ENCODE measurements around the gene PTPRN. TPM values are rescaled to one million over a fixed set of nuclear protein-coding genes. Genes with fewer than 3 reads are reported as not detected.

The PTPRN gene
- total RNA-seq, 1 donor from 2014 or later: 30.5 TPM

DNA sequence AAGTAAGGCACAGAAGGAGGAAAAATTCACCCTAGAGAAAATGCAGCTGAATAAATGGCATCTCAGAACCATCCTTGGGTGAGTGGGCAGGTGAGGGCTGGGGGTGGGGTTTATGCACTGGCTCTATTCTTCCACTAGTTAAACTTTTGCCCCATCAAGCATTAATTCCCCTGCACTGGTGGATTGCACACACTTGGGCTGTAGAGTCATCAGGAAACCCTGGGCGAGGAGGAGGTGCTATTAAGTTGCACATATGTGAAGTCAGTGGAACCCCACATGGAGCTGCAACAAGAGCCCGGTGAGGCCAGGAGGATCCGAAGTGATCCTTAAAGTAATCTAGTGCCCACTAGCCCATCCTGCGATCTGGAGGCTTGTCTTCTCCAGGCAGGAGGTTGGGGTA is 36.8 kb downstream of the PTPRN start:
- Mint-ChIP-seq H3K4me1 (ENCODE audit: low read depth) (peaks cover 4% of the 10 kb centered on the region), H3K27ac (no peak overlapping the region)

DNA sequence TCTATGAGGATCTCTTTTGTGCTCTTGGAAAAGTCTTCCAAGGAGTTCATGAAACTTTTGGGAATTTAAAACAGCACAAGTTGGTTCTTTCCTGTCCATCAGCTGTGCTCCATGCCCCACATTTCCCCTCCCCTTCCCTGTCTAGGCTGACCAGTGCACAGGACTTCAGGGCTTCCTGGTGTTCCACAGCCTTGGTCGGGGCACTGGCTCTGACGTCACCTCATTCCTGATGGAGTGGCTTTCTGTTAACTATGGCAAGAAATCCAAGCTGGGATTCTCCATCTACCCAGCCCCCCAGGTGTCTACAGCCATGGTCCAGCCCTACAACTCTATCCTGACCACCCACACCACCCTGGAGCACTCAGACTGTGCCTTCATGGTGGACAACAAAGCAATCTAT is 38.2 kb downstream of the PTPRN start:
- TF ChIP-seq, protein P1, sequence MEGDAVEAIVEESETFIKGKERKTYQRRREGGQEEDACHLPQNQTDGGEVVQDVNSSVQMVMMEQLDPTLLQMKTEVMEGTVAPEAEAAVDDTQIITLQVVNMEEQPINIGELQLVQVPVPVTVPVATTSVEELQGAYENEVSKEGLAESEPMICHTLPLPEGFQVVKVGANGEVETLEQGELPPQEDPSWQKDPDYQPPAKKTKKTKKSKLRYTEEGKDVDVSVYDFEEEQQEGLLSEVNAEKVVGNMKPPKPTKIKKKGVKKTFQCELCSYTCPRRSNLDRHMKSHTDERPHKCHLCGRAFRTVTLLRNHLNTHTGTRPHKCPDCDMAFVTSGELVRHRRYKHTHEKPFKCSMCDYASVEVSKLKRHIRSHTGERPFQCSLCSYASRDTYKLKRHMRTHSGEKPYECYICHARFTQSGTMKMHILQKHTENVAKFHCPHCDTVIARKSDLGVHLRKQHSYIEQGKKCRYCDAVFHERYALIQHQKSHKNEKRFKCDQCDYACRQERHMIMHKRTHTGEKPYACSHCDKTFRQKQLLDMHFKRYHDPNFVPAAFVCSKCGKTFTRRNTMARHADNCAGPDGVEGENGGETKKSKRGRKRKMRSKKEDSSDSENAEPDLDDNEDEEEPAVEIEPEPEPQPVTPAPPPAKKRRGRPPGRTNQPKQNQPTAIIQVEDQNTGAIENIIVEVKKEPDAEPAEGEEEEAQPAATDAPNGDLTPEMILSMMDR (IDR thresholded peaks at IDR 0.05; ENCODE audit: unreplicated experiment): no peak
- Mint-ChIP-seq H3K27me3 (peaks cover 25% of the 10 kb centered on the region), H3K27ac (no peak overlapping the region), H3K4me3 (ENCODE audit: low read depth) (no peak overlapping the region), H3K4me1 (ENCODE audit: low read depth) (peaks cover 4% of the 10 kb centered on the region), H3K36me3 (ENCODE audit: insufficient read depth) (no peaks in the 10 kb centered on the region), H3K9me3 (ENCODE audit: low read depth) (no peaks in the 10 kb centered on the region)
- DNase-seq (ENCODE audit: low spot score, unreplicated experiment): no peak

More for the DNA sequence above, 36.8 kb downstream of the PTPRN start:
- Mint-ChIP-seq H3K4me3 (ENCODE audit: low read depth) (no peak overlapping the region), H3K9me3 (ENCODE audit: low read depth) (no peaks in the 10 kb centered on the region), H3K36me3 (ENCODE audit: insufficient read depth) (no peaks in the 10 kb centered on the region), H3K27me3 (peaks cover 25% of the 10 kb centered on the region)
- no peak for DNase-seq (ENCODE audit: low spot score, unreplicated experiment)
- TF ChIP-seq, protein P1 (IDR thresholded peaks at IDR 0.05; ENCODE audit: unreplicated experiment): no peak

DNA sequence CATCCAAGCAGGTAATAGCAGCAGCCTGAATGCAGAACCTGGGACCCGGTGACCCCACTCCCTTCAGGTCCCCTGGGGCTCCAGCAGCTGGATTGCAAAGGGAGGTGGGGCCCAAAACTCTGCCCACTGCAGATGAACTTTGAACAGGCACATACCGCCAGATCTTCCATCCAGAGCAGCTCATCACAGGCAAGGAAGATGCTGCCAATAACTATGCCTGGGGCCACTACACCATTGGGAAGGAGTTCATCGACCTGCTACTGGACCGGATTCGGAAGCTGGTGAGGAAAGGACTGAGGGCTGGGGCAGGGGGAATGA is 39.2 kb downstream of the PTPRN start:
- no peak overlapping the region for H3K27ac Mint-ChIP-seq
- no peaks in the 10 kb centered on the region for H3K9me3 Mint-ChIP-seq (ENCODE audit: low read depth)
- H3K27me3 Mint-ChIP-seq: peaks cover 25% of the 10 kb centered on the region
- no peak overlapping the region for H3K4me3 Mint-ChIP-seq (ENCODE audit: low read depth)
- peaks cover 4% of the 10 kb centered on the region for H3K4me1 Mint-ChIP-seq (ENCODE audit: low read depth)
- no peak for DNase-seq (ENCODE audit: low spot score, unreplicated experiment)
- H3K36me3 Mint-ChIP-seq (ENCODE audit: insufficient read depth): no peaks in the 10 kb centered on the region
- TF ChIP-seq, protein P1 (IDR thresholded peaks at IDR 0.05; ENCODE audit: unreplicated experiment): no peak

DNA sequence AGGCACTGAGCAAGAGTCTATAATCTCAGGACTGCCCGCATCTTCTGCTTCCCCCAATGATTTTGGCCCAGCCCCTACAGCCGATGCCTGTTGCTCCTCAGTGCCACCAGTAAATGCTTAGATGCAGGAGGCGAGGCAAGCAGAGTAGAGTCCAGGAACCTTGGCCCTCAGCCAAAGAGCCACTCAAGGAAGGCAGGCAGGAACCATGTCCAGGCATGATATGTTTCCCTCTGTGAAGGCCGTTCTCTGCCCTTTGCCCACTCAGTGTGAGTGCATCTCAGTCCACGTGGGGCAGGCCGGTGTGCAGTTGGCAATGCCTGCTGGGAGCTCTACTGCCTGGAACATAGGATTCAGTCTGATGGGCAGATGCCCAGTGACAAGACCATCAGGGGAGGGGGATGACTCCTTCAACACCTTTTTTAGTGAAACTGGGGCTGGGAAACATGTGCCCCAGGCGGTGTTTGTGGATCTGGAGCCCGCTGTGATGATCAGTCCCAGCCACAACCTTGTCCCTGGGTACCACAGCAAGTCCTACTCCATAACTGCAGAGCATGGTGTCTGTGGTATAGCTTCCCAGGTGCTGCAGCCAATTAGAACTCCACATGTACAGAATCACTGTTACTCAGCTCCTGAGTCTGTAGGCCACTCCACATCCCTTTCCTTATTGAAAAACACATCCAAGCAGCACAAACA is 39.7 kb downstream of the PTPRN start:
- Mint-ChIP-seq H3K4me1 (ENCODE audit: low read depth) (no peaks in the 10 kb centered on the region), H3K27me3 (peaks cover 24% of the 10 kb centered on the region), H3K27ac (no peak overlapping the region), H3K36me3 (ENCODE audit: insufficient read depth) (no peaks in the 10 kb centered on the region), H3K4me3 (ENCODE audit: low read depth) (no peak overlapping the region), H3K9me3 (ENCODE audit: low read depth) (no peaks in the 10 kb centered on the region)
- TF ChIP-seq, protein P1 (IDR thresholded peaks at IDR 0.05; ENCODE audit: unreplicated experiment): no peak
- DNase-seq (ENCODE audit: low spot score, unreplicated experiment): no peak

DNA sequence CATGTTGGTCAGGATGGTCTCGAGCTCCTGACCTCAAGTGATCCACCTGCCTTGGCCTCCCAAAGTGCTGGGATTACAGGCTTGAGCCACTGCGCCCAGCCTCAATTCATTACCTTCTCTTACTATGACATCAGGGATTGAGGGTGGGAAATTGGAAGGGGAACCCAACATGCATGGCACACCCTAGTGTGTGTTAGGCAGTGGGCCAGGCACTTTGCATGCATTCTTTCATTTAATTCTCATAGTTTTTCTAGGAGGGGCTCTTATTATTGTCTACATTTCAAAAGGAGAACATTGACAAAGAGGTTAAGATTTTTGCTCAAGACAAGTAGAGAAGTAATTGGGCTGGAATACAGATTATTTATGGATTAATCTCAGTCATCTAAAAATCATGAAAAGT is 40.9 kb downstream of the PTPRN start:
- peaks cover 23% of the 10 kb centered on the region for H3K27me3 Mint-ChIP-seq
- TF ChIP-seq, protein P1 (IDR thresholded peaks at IDR 0.05; ENCODE audit: unreplicated experiment): no peak
- no peak overlapping the region for H3K4me3 Mint-ChIP-seq (ENCODE audit: low read depth)
- no peak overlapping the region for H3K27ac Mint-ChIP-seq
- no peaks in the 10 kb centered on the region for H3K36me3 Mint-ChIP-seq (ENCODE audit: insufficient read depth)
- no peaks in the 10 kb centered on the region for H3K9me3 Mint-ChIP-seq (ENCODE audit: low read depth)
- DNase-seq (ENCODE audit: low spot score, unreplicated experiment): no peak
- no peaks in the 10 kb centered on the region for H3K4me1 Mint-ChIP-seq (ENCODE audit: low read depth)

Measured in progenitor cell of endocrine pancreas (in vitro differentiated cells).